Activated T-cell treated with anti-CD3 and anti-CD28 coated beads, Interleukin-2, amount 50 U/mL, for 72 hours (primary cell): ENCODE measurements around the gene FBXO33. TPM values are rescaled to one million over a fixed set of nuclear protein-coding genes. Genes with fewer than 3 reads are reported as not detected.
A peak's percentile ranks its signal among the peaks of the same experiment; 100 is the strongest.

Experiments
- ATAC-seq, 2 donors: fragments of 150-1000 bp; cut with Tn5 transposase; replicated peaks in 1 of 2; 2 replicates each; pipeline ENCODE4 v1.10.0; 2021; ENCODE audit warnings: moderate library complexity in 2 of 2, mild to moderate bottlenecking in 1 of 2
- DNase-seq, 2 donors: peaks; one replicate each; pipeline ENCODE4 v3.0.0; 2021 to 2022; ENCODE audit warnings: mixed read lengths in 1 of 2
- H3K27ac Mint-ChIP-seq: one replicate; pipeline ENCODE4 v1.8.0; 2022; ENCODE audit warnings: mild to moderate bottlenecking, moderate library complexity, mixed read lengths
- H3K27me3 Mint-ChIP-seq: one replicate; pipeline ENCODE4 v1.8.0; 2022; ENCODE audit warnings: low read depth, mixed read lengths
- H3K36me3 Mint-ChIP-seq, 2 donors: one replicate each; pipeline ENCODE4 v1.8.0; 2022; ENCODE audit warnings: mixed read lengths in 2 of 2, mild to moderate bottlenecking in 1 of 2; ENCODE audit not compliant: insufficient read depth in 2 of 2
- H3K4me1 Mint-ChIP-seq: one replicate; pipeline ENCODE4 v1.8.0; 2022; ENCODE audit warnings: low read depth, mixed read lengths
- H3K4me3 Mint-ChIP-seq, 2 donors: one replicate each; pipeline ENCODE4 v1.8.0; 2022; ENCODE audit warnings: mild to moderate bottlenecking in 2 of 2, mixed read lengths in 2 of 2, moderate library complexity in 2 of 2
- H3K9me3 Mint-ChIP-seq, 2 donors: one replicate each; pipeline ENCODE4 v1.8.0; 2022; ENCODE audit warnings: mixed read lengths in 2 of 2
- total RNA-seq, 2 donors: library from RNA; stranded (reverse); gene quantifications; one replicate each; pipeline ENCODE4 v1.2.3, GENCODE V29; 2022

The FBXO33 gene
- total RNA-seq, 2 donors from 2014 or later, result 13.3 to 16.7 TPM

DNA sequence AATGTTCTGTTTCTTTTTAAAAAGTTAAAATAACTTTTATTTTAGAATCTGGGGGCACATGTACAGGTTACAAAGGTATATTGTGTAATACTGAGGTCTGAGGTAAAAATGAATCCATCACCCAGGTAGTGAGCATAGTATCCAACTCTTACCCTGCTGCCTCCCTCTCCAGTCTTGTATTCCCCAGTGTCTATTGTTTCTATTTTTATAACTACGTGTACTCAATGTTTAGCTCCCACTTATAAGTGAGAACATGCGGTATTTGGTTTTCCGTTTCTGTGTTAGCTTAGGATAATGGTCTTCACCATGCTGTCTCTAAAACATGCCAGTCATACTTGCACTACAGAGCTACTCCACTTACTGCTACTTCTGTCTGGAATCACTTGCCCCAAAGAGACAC is 8.4 kb downstream of the FBXO33 start:
- no peak for DNase-seq
- Mint-ChIP-seq H3K4me1 (peaks cover 35% of the 10 kb centered on the region), H3K27me3 (no peaks in the 10 kb centered on the region), H3K9me3 (no peaks in the 10 kb centered on the region), H3K27ac (no peak overlapping the region), H3K4me3 (no peak overlapping the region), H3K36me3 (no peaks in the 10 kb centered on the region)
- ATAC-seq, result no peak

GRCh38 chr14:39422243-39422642 is 10.0 kb downstream of the FBXO33 start:
- H3K27ac Mint-ChIP-seq, result no peak overlapping the region

DNA sequence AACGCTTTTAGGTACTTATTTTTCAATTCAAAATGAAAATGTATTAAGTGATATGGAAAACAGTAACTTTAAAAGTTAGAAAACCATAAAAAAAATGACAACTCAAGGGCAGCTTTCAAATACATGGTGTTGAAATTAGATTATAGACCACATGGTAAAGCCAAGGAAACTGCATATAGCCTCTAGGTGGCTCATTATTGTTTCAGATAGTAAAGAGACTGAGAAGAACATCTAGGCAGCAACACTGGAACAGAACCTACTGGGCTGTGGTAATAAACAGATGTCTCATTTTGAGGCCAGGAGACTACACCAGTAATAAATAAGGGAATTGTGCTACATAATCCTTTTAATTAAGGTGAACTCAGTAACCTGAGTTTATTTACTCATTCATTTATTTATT is 13.0 kb downstream of the FBXO33 start:
- Mint-ChIP-seq H3K4me3 (no peak overlapping the region), H3K27me3 (no peaks in the 10 kb centered on the region), H3K27ac (no peak overlapping the region), H3K36me3 (peaks cover 15 to 22% of the 10 kb centered on the region in 2 donors), H3K9me3 (peaks cover 8 to 10% of the 10 kb centered on the region in 2 donors), H3K4me1 (peaks cover 14% of the 10 kb centered on the region)
- DNase-seq (no peak), ATAC-seq (no peak)

More at GRCh38 chr14:39422243-39422642, 10.0 kb downstream of the FBXO33 start:
- Mint-ChIP-seq H3K27me3 (no peaks in the 10 kb centered on the region), H3K4me1 (peaks cover 27% of the 10 kb centered on the region), H3K9me3 (peaks cover 0 to under 1% of the 10 kb centered on the region in 2 donors), H3K4me3 (no peak overlapping the region), H3K36me3 (peaks cover 0 to under 1% of the 10 kb centered on the region in 2 donors)
- no peak for DNase-seq
- no peak for ATAC-seq

DNA sequence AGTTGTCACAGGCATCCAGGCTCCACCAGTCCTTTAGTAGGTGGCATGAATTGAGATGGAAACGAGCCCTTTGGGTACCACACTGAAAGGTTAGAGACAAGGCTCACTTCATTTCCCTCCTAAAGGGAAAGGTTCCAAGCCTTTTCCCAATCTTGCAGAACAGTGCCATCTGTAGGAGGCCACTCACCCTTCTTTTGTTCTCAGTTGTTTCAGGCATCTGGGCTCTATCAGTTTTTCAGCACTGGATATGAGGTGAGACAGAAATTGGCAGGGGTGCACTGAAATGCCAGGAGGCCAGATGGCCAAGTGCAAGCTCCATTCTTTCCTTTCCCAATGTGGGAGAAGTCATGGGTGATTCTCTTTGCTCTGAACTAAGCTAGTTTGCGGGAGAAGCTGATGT is 15.2 kb downstream of the FBXO33 start:
- no peaks in the 10 kb centered on the region for H3K27me3 Mint-ChIP-seq
- no peak overlapping the region for H3K4me3 Mint-ChIP-seq
- DNase-seq, result no peak
- H3K9me3 Mint-ChIP-seq, result peaks cover 9 to 15% of the 10 kb centered on the region in 2 donors
- peaks cover 22 to 32% of the 10 kb centered on the region in 2 donors for H3K36me3 Mint-ChIP-seq
- H3K4me1 Mint-ChIP-seq, result peaks cover under 1% of the 10 kb centered on the region
- H3K27ac Mint-ChIP-seq, result no peak overlapping the region
- no peak for ATAC-seq

GRCh38 chr14:39416072-39416471 is 16.2 kb downstream of the FBXO33 start:
- Mint-ChIP-seq H3K4me3 (no peak overlapping the region), H3K4me1 (no peaks in the 10 kb centered on the region), H3K27ac (peak overlapping the region; percentile 58), H3K36me3 (peaks cover 24 to 39% of the 10 kb centered on the region in 2 donors), H3K27me3 (no peaks in the 10 kb centered on the region), H3K9me3 (peaks cover 9 to 15% of the 10 kb centered on the region in 2 donors)
- DNase-seq (no peak), ATAC-seq (no peak)

GRCh38 chr14:39406560-39406959 is 25.7 kb downstream of the FBXO33 start:
- Mint-ChIP-seq H3K36me3 (peaks cover 8 to 13% of the 10 kb centered on the region in 2 donors), H3K4me3 (no peak overlapping the region), H3K4me1 (peaks cover 7% of the 10 kb centered on the region), H3K9me3 (peaks cover 2 to 8% of the 10 kb centered on the region in 2 donors), H3K27ac (peak overlapping the region; percentile 5), H3K27me3 (no peaks in the 10 kb centered on the region)
- ATAC-seq (no peak), DNase-seq (no peak)

DNA sequence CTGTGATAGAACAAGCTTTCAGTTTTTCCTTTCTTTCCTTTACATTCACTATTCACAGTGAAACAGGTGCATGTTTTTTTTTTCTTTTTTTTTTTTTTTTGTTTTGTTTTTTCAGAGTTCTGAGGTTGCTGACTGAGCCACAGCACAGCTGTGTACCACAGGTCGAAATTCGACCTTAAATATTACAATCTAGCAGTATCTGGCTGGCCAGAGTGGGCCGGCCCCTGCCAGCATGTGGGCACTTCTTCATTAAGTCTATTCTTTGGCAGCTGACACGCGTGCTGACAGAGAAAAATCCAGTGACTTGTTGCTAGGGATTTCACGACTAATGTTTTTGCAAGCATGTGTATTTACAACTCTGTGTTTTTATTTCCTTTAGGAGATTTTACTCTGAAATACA is 33.9 kb downstream of the FBXO33 start:
- H3K36me3 Mint-ChIP-seq, result no peaks in the 10 kb centered on the region
- H3K27me3 Mint-ChIP-seq, result no peaks in the 10 kb centered on the region
- H3K4me1 Mint-ChIP-seq, result peaks cover 20% of the 10 kb centered on the region
- DNase-seq (no peak), ATAC-seq (no peak)
- no peak overlapping the region for H3K4me3 Mint-ChIP-seq
- H3K9me3 Mint-ChIP-seq, result no peaks in the 10 kb centered on the region
- H3K27ac Mint-ChIP-seq, result no peak overlapping the region

DNA sequence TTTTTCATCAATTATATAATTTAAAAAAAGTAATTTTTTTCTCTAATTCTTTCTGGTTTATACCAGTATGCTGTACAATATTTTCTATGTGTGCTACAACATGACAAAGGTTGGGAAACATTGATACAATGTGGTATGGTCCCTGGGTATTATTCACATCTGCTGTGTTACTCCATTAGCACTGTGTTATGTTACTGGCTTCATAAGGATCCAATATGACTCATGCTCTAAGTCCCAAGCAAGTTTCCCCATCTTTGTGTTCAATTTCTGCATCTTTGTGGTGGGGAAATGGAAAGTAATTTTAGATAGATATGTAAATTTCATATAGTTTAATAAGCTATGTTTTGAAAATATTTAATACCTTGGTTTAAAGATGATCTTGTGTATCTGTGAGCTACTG is 35.8 kb downstream of the FBXO33 start:
- ATAC-seq (no peak), DNase-seq (no peak)
- H3K9me3 Mint-ChIP-seq, result no peaks in the 10 kb centered on the region
- H3K36me3 Mint-ChIP-seq, result no peaks in the 10 kb centered on the region
- H3K4me1 Mint-ChIP-seq, result peaks cover 17% of the 10 kb centered on the region
- no peaks in the 10 kb centered on the region for H3K27me3 Mint-ChIP-seq
- no peak overlapping the region for H3K4me3 Mint-ChIP-seq
- H3K27ac Mint-ChIP-seq, result no peak overlapping the region

- ATAC-seq (peak; percentile 56 to 63), DNase-seq (no peak)
- H3K9me3 Mint-ChIP-seq, result no peaks in the 10 kb centered on the region
- H3K36me3 Mint-ChIP-seq, result no peaks in the 10 kb centered on the region
- H3K4me3 Mint-ChIP-seq, result no peak overlapping the region
- H3K4me1 Mint-ChIP-seq, result peaks cover 17% of the 10 kb centered on the region
- peak overlapping the region; percentile 86 for H3K27ac Mint-ChIP-seq
- H3K27me3 Mint-ChIP-seq, result no peaks in the 10 kb centered on the region
Measured at GRCh38 chr14:39395555-39396254, 36.5 kb downstream of the FBXO33 start.

DNA sequence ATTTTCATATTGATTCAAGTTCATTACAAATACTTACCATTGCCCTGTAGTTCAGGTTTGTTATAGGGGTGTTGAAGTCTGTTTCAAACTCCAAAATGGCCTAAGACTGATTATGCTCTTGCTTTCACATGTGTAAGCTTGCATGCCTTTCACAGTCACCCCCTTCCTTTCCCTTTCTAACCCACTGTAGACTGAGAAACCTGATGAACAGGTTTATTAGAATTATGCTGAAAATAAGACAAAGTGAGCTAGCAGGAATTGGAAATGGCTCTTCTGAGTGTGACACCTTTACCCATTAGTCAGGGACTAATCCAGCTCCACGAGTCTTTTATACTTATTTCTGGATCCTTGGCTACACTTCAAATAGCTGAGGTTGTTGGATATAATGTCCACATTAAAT is 38.9 kb downstream of the FBXO33 start:
- ATAC-seq (no peak), DNase-seq (no peak)
- Mint-ChIP-seq H3K27ac (no peak overlapping the region), H3K4me3 (no peak overlapping the region), H3K9me3 (no peaks in the 10 kb centered on the region), H3K36me3 (no peaks in the 10 kb centered on the region), H3K27me3 (no peaks in the 10 kb centered on the region), H3K4me1 (peaks cover 17% of the 10 kb centered on the region)

DNA sequence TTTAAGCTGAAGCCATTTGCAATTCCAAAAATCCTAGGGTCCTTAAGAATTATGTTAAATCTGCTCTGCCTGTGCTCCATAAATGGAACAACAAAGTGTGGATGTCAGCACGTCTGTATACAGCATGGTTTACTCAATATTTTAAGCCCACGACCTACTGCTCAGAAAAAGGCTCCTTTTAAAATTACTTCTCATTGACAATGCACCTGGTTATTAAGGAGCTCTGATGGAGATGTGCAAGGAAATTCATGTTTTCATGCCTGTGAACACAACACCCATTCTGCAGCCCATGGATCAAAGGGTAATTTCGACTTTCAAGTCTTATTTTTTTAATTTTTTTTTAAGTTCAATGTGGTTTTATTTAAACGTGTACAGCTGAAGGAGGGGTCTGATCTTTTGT is 48.1 kb downstream of the FBXO33 start:
- no peak for ATAC-seq
- Mint-ChIP-seq H3K36me3 (no peaks in the 10 kb centered on the region), H3K27me3 (no peaks in the 10 kb centered on the region)

GRCh38 chr14:39383741-39384140 is 48.5 kb downstream of the FBXO33 start:
- H3K36me3 Mint-ChIP-seq, result no peaks in the 10 kb centered on the region
- no peak overlapping the region for H3K27ac Mint-ChIP-seq
- DNase-seq (no peak), ATAC-seq (peak; percentile 36 to 41)
- no peaks in the 10 kb centered on the region for H3K27me3 Mint-ChIP-seq
- H3K4me1 Mint-ChIP-seq, result peaks cover 19% of the 10 kb centered on the region
- no peak overlapping the region for H3K4me3 Mint-ChIP-seq
- no peaks in the 10 kb centered on the region for H3K9me3 Mint-ChIP-seq

More for the DNA sequence above, 48.1 kb downstream of the FBXO33 start:
- peaks cover 19% of the 10 kb centered on the region for H3K4me1 Mint-ChIP-seq
- H3K9me3 Mint-ChIP-seq, result no peaks in the 10 kb centered on the region
- H3K27ac Mint-ChIP-seq, result no peak overlapping the region
- no peak overlapping the region for H3K4me3 Mint-ChIP-seq
- DNase-seq, result no peak

- H3K4me3 Mint-ChIP-seq, result no peak overlapping the region
- DNase-seq (no peak), ATAC-seq (peak; percentile 92 to 95)
- no peaks in the 10 kb centered on the region for H3K27me3 Mint-ChIP-seq
- peaks cover 19% of the 10 kb centered on the region for H3K4me1 Mint-ChIP-seq
- peak overlapping the region; percentile 18 for H3K27ac Mint-ChIP-seq
- no peaks in the 10 kb centered on the region for H3K36me3 Mint-ChIP-seq
- no peaks in the 10 kb centered on the region for H3K9me3 Mint-ChIP-seq
Measured at GRCh38 chr14:39383026-39383660, 49.1 kb downstream of the FBXO33 start.
